DND-41 (cell line): ENCODE measurements around the gene NSMF.

Experiments
- CTCF ChIP-seq: IDR thresholded peaks from 2 replicates; pipeline ENCODE4 v1.5.1; 2012; ENCODE audit warnings: borderline replicate concordance, low read length, moderate library complexity, mild to moderate bottlenecking; ENCODE audit not compliant: poor library complexity, severe bottlenecking; ENCODE audit errors: extremely low read depth
- EZH2 ChIP-seq: IDR thresholded peaks from 3 replicates; pipeline ENCODE4 v1.6.1; 2012; ENCODE audit warnings: borderline replicate concordance, low read depth, mild to moderate bottlenecking, moderate library complexity, low read length, inconsistent platforms; ENCODE audit not compliant: severe bottlenecking

- no peak for TF ChIP-seq CTCF
- TF ChIP-seq EZH2, result no peak
These were observed 9.9 kb downstream of the NSMF start for GRCh38 chr9:137449081-137449844.
